ENCODE measurements around the gene RWDD2A. TPM values are rescaled to one million over a fixed set of nuclear protein-coding genes. Genes with fewer than 3 reads are reported as not detected.
A peak's percentile ranks its signal among the peaks of the same experiment; 100 is the strongest.

RWDD2A gene
- total RNA-seq, 1 donor from 2014 or later = 1.8 TPM

DNA sequence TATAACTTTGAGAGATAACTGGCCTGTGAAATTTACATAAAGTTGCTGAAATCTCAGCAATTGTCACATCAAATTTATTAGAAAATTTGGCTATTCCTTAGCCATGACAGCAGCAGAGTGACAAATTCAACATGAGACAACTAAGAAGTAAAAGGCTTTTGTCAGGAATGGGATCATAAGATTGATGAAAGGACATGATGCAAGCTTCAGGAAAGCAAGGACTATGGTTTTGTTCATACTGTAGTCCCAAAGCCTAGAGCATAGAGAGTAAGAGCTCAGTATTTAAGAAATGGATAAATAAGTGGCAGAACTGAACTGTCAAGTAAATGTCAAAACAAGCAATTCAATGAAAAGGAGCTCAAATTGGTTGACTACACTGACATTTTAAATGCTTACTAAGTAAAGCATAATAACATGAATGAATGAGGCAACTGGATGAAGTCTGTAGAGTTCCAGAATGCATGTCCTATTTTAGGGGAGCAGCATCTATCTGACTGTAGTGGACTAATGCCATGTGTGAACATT lies 12.7 kb upstream of the RWDD2A start:
- Histone ChIP-seq H3K36me3 (ENCODE audit: control insufficient read depth, insufficient read depth, low read length) (peaks cover 9% of the 10 kb centered on the region), H3K27me3 (ENCODE audit: control insufficient read depth, insufficient read depth, low read length) (no peaks in the 10 kb centered on the region), H3K4me3 (ENCODE audit: low read depth, low read length) (no peak overlapping the region)
- TF ChIP-seq, protein P1, sequence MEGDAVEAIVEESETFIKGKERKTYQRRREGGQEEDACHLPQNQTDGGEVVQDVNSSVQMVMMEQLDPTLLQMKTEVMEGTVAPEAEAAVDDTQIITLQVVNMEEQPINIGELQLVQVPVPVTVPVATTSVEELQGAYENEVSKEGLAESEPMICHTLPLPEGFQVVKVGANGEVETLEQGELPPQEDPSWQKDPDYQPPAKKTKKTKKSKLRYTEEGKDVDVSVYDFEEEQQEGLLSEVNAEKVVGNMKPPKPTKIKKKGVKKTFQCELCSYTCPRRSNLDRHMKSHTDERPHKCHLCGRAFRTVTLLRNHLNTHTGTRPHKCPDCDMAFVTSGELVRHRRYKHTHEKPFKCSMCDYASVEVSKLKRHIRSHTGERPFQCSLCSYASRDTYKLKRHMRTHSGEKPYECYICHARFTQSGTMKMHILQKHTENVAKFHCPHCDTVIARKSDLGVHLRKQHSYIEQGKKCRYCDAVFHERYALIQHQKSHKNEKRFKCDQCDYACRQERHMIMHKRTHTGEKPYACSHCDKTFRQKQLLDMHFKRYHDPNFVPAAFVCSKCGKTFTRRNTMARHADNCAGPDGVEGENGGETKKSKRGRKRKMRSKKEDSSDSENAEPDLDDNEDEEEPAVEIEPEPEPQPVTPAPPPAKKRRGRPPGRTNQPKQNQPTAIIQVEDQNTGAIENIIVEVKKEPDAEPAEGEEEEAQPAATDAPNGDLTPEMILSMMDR (IDR thresholded peaks at IDR 0.05; ENCODE audit: insufficient read depth, low read length, severe bottlenecking) = no peak
- DNase-seq (ENCODE audit: low read depth) = no peak
- no peak for FAIRE-seq

DNA sequence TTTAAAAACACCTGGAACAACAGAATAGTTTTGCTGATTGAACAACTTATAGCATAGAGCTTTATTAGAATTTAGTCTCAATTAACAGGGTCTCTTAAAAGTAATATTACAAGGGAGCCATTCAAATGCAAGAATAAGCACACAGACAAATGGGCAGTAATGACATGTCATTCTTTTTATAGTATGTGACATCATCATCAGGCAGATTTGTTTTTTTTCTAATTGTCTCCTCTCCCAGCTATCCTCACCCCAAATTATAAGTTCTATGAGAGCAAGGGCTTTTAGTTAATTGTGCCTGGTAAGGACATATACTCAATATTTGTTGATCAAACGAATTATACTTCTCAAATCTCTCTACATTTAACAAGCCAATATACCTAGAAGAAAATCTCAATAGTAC lies 11.0 kb upstream of the RWDD2A start:
- TF ChIP-seq, protein P1 (IDR thresholded peaks at IDR 0.05; ENCODE audit: insufficient read depth, low read length, severe bottlenecking) = no peak
- FAIRE-seq (no peak), DNase-seq (ENCODE audit: low read depth) (no peak)
- H3K4me3 ChIP-seq (ENCODE audit: low read depth, low read length) = no peak overlapping the region
- H3K36me3 ChIP-seq (ENCODE audit: control insufficient read depth, insufficient read depth, low read length) = peaks cover 12% of the 10 kb centered on the region
- no peaks in the 10 kb centered on the region for H3K27me3 ChIP-seq (ENCODE audit: control insufficient read depth, insufficient read depth, low read length)

DNA sequence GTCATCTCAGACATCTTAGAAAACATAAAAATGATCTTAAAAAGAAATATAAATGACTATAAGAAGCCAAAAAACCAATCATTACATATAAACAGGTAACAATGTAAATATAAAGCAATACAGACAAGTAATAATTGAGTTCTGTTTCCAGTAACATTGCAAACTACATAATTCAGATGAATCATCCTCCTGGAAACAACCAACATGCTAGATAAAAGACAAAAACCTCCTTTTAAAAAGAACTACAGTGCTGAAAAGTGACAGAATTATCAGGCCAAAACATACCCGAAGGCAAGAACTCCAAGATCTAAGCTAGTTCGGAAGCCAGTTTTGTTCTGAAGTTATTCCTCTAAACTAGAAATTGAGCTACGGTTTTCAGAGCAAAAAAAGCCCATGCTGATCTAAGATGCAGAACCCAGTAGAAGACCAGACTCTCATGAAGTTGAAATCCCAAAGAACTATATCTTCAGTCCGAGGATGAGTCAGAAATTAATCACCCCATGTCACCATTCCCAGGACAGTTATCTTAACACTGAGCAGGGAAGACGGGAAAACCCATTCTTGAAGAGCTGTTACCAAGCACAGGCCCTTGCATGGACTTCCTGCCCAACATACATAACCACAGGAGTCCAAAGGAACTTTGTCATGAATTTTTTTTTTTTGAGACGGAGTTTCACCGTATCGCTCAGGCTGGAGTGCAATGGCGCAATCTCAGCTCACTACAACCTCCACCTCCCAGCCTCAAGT lies 9.9 kb upstream of the RWDD2A start:
- TF ChIP-seq, protein P1 (IDR thresholded peaks at IDR 0.05; ENCODE audit: insufficient read depth, low read length, severe bottlenecking) = no peak
- H3K36me3 ChIP-seq (ENCODE audit: control insufficient read depth, insufficient read depth, low read length) = peaks cover 9% of the 10 kb centered on the region
- peak; percentile 94 for DNase-seq (ENCODE audit: low read depth)
- H3K4me3 ChIP-seq (ENCODE audit: low read depth, low read length) = no peak overlapping the region
- H3K27me3 ChIP-seq (ENCODE audit: control insufficient read depth, insufficient read depth, low read length) = no peaks in the 10 kb centered on the region
- no peak for FAIRE-seq

DNA sequence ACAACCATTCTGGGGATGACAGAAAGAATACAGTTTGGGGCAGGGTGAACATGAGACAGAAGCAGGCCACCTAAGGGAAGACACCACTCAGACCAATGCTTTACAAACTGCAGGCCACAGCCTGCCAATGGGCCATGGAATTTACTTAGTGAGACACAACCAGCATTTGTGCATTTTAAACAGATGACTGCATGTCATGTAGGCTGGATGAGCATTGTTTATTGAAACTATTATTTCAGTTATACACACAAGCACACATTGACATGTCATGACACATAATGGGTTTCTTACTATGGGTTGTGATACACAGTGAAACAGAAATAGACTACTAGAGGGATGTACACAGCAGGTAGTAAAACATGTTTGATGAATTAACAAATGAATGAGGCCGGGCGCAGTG lies 8.1 kb upstream of the RWDD2A start:
- peaks cover 13% of the 10 kb centered on the region for H3K36me3 ChIP-seq (ENCODE audit: control insufficient read depth, insufficient read depth, low read length)
- TF ChIP-seq, protein P1 (IDR thresholded peaks at IDR 0.05; ENCODE audit: insufficient read depth, low read length, severe bottlenecking) = no peak
- FAIRE-seq = no peak
- no peaks in the 10 kb centered on the region for H3K27me3 ChIP-seq (ENCODE audit: control insufficient read depth, insufficient read depth, low read length)
- DNase-seq (ENCODE audit: low read depth) = peak; percentile 92
- no peak overlapping the region for H3K4me3 ChIP-seq (ENCODE audit: low read depth, low read length)

DNA sequence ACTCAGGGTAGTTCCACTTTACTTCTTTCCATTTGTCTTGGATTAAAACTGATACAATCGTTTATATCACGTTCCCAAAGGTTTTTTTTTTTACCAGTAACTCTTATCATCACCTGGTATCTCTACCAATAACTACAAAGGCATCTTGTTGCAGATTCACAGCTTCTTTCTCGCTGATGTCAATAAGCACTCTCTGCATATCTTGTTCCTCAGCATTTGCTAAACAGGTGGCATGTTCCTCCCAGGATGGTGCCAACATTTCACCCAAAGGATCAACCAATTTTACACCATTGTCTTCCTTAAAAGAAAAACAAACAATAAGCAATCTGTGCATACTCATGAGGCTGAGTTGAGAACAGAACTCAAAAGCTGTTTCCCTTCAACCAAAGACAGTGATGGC lies 4.7 kb upstream of the RWDD2A start:
- no peaks in the 10 kb centered on the region for H3K27me3 ChIP-seq (ENCODE audit: control insufficient read depth, insufficient read depth, low read length)
- TF ChIP-seq, protein P1 (IDR thresholded peaks at IDR 0.05; ENCODE audit: insufficient read depth, low read length, severe bottlenecking) = no peak
- no peak overlapping the region for H3K4me3 ChIP-seq (ENCODE audit: low read depth, low read length)
- FAIRE-seq (no peak), DNase-seq (ENCODE audit: low read depth) (no peak)
- H3K36me3 ChIP-seq (ENCODE audit: control insufficient read depth, insufficient read depth, low read length) = peaks cover 6% of the 10 kb centered on the region

All from bronchial epithelial cell (primary cell).